Liver (tissue), 9 donors: ENCODE results near the gene USP53. TPM values are rescaled to one million over a fixed set of nuclear protein-coding genes. Genes with fewer than 3 reads are reported as not detected.

Experiments used
- DNase-seq: peaks from one replicate; pipeline ENCODE4 v3.0.0-alpha.2; 2017; ENCODE audit warnings: low spot score
- H3K27ac ChIP-seq, 2 donors: one replicate each; pipeline ENCODE4 v1.7.0; 2013; ENCODE audit warnings: inconsistent platforms in 2 of 2, low read length in 2 of 2, control low read depth in 1 of 2, low read depth in 1 of 2, mild to moderate bottlenecking in 1 of 2
- H3K27me3 ChIP-seq, 4 donors: one replicate each; pipeline versions ENCODE4 v1.6.1 to v1.7.0; 2013; ENCODE audit warnings: low read length in 3 of 4, inconsistent platforms in 1 of 4, mild to moderate bottlenecking in 1 of 4, moderate library complexity in 1 of 4; ENCODE audit not compliant: control insufficient read depth in 4 of 4, insufficient read depth in 4 of 4
- H3K36me3 ChIP-seq, 4 donors: one replicate each; pipeline versions ENCODE4 v1.6.1 to v1.7.0; 2013; ENCODE audit warnings: low read length in 3 of 4, mild to moderate bottlenecking in 3 of 4, low read depth in 1 of 4, moderate library complexity in 1 of 4; ENCODE audit not compliant: control insufficient read depth in 4 of 4, insufficient read depth in 3 of 4
- H3K4me1 ChIP-seq, 4 donors: one replicate each; pipeline versions ENCODE4 v1.6.1 to v1.7.0; 2013; ENCODE audit warnings: low read length in 3 of 4, mild to moderate bottlenecking in 3 of 4, moderate library complexity in 1 of 4; ENCODE audit not compliant: control insufficient read depth in 4 of 4, insufficient read depth in 4 of 4
- H3K4me3 ChIP-seq, 3 donors: one replicate each; pipeline versions ENCODE4 v1.6.1 to v1.7.0; 2013; ENCODE audit warnings: low read length in 3 of 3, control low read depth in 1 of 3, low read depth in 1 of 3, mild to moderate bottlenecking in 1 of 3
- H3K9ac ChIP-seq, 2 donors: one replicate each; pipeline ENCODE4 v1.7.0; 2013; ENCODE audit warnings: low read length in 2 of 2, mild to moderate bottlenecking in 2 of 2, moderate library complexity in 2 of 2, control low read depth in 1 of 2, low read depth in 1 of 2
- H3K9me3 ChIP-seq, 4 donors: one replicate each; pipeline versions ENCODE4 v1.6.1 to v1.7.0; 2013; ENCODE audit warnings: low read length in 3 of 4; ENCODE audit not compliant: control insufficient read depth in 4 of 4
- FOXA1 ChIP-seq: IDR thresholded peaks from 2 replicates; pipeline ENCODE4 v1.6.1; 2016; ENCODE audit warnings: antibody characterized with exemption
- FOXA2 ChIP-seq: IDR thresholded peaks from 2 replicates; pipeline ENCODE4 v1.6.1; 2016; ENCODE audit warnings: antibody characterized with exemption
- GABPA ChIP-seq, 2 donors: IDR thresholded peaks in 1 of 2; conservative IDR thresholded peaks in 1 of 2; 2 replicates each; pipeline ENCODE4 v1.6.1; 2016; ENCODE audit warnings: antibody characterized with exemption in 2 of 2, mild to moderate bottlenecking in 1 of 2, moderate library complexity in 1 of 2
- HNF4A ChIP-seq, 2 donors: conservative IDR thresholded peaks; 2 replicates each; pipeline ENCODE4 v1.6.1; 2016; ENCODE audit warnings: antibody characterized with exemption in 2 of 2, mild to moderate bottlenecking in 2 of 2
- HNF4G ChIP-seq: IDR thresholded peaks from 2 replicates; pipeline ENCODE4 v1.6.1; 2016; ENCODE audit warnings: antibody characterized with exemption
- NR2F2 ChIP-seq: IDR thresholded peaks from 2 replicates; pipeline ENCODE4 v1.6.1; 2016; ENCODE audit warnings: antibody characterized with exemption
- RAD21 ChIP-seq, 2 donors: IDR thresholded peaks; 2 replicates each; pipeline ENCODE4 v1.6.1; 2016; ENCODE audit warnings: antibody characterized with exemption in 2 of 2, mild to moderate bottlenecking in 2 of 2
- RXRA ChIP-seq, 2 donors: IDR thresholded peaks; 2 replicates each; pipeline ENCODE4 v1.6.1; 2017 to 2018; ENCODE audit warnings: antibody characterized with exemption in 2 of 2, mild to moderate bottlenecking in 1 of 2
- SP1 ChIP-seq: IDR thresholded peaks from 2 replicates; pipeline ENCODE4 v1.6.1; 2018; ENCODE audit warnings: antibody characterized with exemption, mild to moderate bottlenecking
- TAF1 ChIP-seq: conservative IDR thresholded peaks from 2 replicates; pipeline ENCODE4 v1.6.1; 2016; ENCODE audit warnings: antibody characterized with exemption, mild to moderate bottlenecking
- YY1 ChIP-seq: IDR thresholded peaks from 2 replicates; pipeline ENCODE4 v1.6.1; 2016; ENCODE audit warnings: antibody characterized with exemption, mild to moderate bottlenecking
- WGBS: extraction: QIAGEN DNeasy Blood & Tissue Kit; methylation state at CpG from one replicate; pipeline ENCODE4 v1.1.7; 2013; 5-methylcytosine and 5-hydroxymethylcytosine counted together
- polyA plus RNA-seq, 2 donors: library from polyadenylated mRNA; stranded (reverse) in 1 of 2; unstranded in 1 of 2; fragments of 200-250 nt in 1 of 2; fragments of >200 nt in 1 of 2; fragmentation: Nextera tagmentation in 1 of 2; extraction: Ambion mirVana in 1 of 2; gene quantifications; one replicate each; pipeline versions ENCODE4 v1.2.1 to v1.2.3, GENCODE V29; 2013 to 2015
- total RNA-seq, 2 donors: library from RNA; depleted of rRNA; stranded (reverse); fragments of >200 nt; gene quantifications; one replicate each; pipeline ENCODE4 v1.2.3, GENCODE V29; 2014
- TF ChIP-seq, protein P1 (sequence below): IDR thresholded peaks from 2 replicates; pipeline ENCODE4 v1.6.1; 2016; ENCODE audit warnings: antibody characterized with exemption, mild to moderate bottlenecking
- TF ChIP-seq, protein P2 (sequence below): fragments of 150-350 bp; IDR thresholded peaks from 2 replicates; pipeline ENCODE4 v1.5.1; 2017; ENCODE audit warnings: improper control_type of control experiment, low read depth, low read length; ENCODE audit not compliant: missing input control
- TF ChIP-seq, protein P3 (sequence below): IDR thresholded peaks from 2 replicates; pipeline ENCODE4 v1.6.1; 2016; ENCODE audit warnings: antibody characterized with exemption
- TF ChIP-seq, protein P4 (sequence below): IDR thresholded peaks from 2 replicates; pipeline ENCODE4 v1.6.1; 2016; ENCODE audit warnings: antibody characterized with exemption
- TF ChIP-seq, protein P5 (sequence below): IDR thresholded peaks from 2 replicates; pipeline ENCODE4 v1.6.1; 2016; ENCODE audit warnings: antibody characterized with exemption
- donor health status: healthy.
- donor health status: healthy.
- donor health status: healthy.
- donor health status: healthy.
- donor health status: healthy.

Gene USP53
- total and polyA plus RNA-seq, 4 donors, result 4.7 to 20.7 (median 5.9) TPM

DNA sequence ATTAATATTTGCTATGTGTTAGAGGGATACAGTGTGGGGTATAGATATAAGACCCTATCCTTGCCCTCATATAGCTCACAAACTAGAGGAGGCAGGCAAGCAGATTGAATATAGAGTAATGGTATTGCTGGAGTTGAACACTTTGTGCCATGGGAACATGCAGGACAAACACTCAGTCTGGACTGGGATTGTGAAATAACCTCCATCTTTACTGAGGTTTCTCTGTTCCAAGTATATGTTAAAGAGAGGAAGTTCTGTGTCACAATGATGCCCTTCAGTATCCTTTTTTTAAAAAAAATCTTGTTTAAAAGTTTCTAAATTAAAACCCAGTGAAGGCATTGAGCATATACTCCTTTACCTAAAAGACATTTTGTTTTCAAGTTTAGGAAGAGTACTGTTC lies 100.7 kb downstream of the USP53 start (continued):
- TF ChIP-seq, protein P1, sequence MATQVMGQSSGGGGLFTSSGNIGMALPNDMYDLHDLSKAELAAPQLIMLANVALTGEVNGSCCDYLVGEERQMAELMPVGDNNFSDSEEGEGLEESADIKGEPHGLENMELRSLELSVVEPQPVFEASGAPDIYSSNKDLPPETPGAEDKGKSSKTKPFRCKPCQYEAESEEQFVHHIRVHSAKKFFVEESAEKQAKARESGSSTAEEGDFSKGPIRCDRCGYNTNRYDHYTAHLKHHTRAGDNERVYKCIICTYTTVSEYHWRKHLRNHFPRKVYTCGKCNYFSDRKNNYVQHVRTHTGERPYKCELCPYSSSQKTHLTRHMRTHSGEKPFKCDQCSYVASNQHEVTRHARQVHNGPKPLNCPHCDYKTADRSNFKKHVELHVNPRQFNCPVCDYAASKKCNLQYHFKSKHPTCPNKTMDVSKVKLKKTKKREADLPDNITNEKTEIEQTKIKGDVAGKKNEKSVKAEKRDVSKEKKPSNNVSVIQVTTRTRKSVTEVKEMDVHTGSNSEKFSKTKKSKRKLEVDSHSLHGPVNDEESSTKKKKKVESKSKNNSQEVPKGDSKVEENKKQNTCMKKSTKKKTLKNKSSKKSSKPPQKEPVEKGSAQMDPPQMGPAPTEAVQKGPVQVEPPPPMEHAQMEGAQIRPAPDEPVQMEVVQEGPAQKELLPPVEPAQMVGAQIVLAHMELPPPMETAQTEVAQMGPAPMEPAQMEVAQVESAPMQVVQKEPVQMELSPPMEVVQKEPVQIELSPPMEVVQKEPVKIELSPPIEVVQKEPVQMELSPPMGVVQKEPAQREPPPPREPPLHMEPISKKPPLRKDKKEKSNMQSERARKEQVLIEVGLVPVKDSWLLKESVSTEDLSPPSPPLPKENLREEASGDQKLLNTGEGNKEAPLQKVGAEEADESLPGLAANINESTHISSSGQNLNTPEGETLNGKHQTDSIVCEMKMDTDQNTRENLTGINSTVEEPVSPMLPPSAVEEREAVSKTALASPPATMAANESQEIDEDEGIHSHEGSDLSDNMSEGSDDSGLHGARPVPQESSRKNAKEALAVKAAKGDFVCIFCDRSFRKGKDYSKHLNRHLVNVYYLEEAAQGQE, result no peak

DNA sequence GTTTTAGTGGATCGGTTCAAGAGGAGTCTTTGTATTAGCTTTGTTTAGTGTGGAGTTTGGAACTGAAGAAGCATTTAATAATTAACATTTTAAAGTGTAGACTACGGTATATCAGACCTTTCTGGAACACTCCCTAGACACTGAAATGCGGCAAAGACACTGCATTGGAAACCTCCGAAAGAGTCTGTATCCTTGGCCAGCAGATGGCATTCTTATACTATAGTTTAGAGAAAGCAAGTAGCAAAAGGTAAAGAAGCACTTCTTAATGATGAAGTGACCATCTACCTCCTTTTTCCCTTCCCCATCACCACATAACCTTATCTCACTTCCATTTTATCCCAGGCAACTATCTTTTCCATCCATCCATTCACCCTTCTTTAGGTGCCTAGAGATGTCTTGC lies 101.8 kb downstream of the USP53 start:
- Histone ChIP-seq H3K9me3 (no peaks in the 10 kb centered on the region), H3K27me3 (no peaks in the 10 kb centered on the region), H3K9ac (peak overlapping the region in 1 of 2 donors; percentile 9), H3K27ac (no peak overlapping the region), H3K4me3 (no peak overlapping the region), H3K36me3 (no peaks in the 10 kb centered on the region), H3K4me1 (no peaks in the 10 kb centered on the region)
- DNase-seq, result no peak
- TF ChIP-seq RAD21 (IDR thresholded peaks at IDR 0.05) (peak; percentile 79 to 83), TAF1 (no peak)
- TF ChIP-seq, protein P2, sequence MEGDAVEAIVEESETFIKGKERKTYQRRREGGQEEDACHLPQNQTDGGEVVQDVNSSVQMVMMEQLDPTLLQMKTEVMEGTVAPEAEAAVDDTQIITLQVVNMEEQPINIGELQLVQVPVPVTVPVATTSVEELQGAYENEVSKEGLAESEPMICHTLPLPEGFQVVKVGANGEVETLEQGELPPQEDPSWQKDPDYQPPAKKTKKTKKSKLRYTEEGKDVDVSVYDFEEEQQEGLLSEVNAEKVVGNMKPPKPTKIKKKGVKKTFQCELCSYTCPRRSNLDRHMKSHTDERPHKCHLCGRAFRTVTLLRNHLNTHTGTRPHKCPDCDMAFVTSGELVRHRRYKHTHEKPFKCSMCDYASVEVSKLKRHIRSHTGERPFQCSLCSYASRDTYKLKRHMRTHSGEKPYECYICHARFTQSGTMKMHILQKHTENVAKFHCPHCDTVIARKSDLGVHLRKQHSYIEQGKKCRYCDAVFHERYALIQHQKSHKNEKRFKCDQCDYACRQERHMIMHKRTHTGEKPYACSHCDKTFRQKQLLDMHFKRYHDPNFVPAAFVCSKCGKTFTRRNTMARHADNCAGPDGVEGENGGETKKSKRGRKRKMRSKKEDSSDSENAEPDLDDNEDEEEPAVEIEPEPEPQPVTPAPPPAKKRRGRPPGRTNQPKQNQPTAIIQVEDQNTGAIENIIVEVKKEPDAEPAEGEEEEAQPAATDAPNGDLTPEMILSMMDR, result peak; percentile 51
- 20% methylated on average over 4 of the region's 4 CpGs for WGBS

DNA sequence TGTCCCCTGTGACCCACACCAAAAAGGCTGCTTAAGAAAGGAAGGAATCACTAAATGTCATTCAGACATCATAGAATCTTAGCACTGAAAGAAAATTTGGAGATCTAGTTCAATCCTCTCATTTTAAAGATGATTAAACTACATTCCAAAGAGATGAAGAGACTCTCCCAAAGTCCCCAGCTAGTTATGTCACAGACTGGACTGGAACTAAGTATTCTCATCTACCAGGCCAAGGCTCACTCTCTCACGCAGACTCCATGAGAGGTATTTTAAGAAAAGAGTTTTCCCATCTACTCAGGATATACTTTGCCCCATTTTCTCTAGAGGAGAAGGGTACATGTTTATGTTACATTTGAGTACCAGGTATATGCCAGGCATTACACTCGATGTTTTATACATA lies 102.5 kb downstream of the USP53 start:
- Histone ChIP-seq H3K4me1 (no peaks in the 10 kb centered on the region), H3K27ac (no peak overlapping the region), H3K9ac (no peak overlapping the region), H3K4me3 (no peak overlapping the region), H3K9me3 (no peaks in the 10 kb centered on the region), H3K27me3 (no peaks in the 10 kb centered on the region), H3K36me3 (no peaks in the 10 kb centered on the region)
- WGBS, result 85% methylated on average over 2 of the region's 2 CpGs
- TF ChIP-seq TAF1, result no peak
- TF ChIP-seq, protein P3, sequence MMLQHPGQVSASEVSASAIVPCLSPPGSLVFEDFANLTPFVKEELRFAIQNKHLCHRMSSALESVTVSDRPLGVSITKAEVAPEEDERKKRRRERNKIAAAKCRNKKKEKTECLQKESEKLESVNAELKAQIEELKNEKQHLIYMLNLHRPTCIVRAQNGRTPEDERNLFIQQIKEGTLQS, result no peak
- no peak for TF ChIP-seq HNF4G
- TF ChIP-seq FOXA1, result no peak
- DNase-seq, result no peak

DNA sequence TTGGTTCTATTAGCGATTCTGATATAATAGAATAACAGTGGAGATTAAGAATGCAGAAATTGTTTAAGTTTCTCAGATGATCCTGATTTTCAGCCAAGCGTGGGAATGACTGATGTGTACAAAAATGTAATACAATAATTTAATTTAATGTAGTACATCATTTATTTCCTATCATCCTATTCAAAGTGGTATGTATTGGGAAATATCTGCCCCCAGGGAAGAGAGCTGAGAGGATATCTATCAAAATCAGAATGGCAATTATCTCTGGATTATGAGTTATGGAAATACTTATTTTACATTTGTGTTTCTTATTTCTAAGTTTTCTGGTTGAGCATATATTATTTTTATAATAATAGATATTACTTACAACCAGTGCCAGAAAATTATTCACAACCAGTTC lies 105.5 kb downstream of the USP53 start:
- H3K4me1 ChIP-seq, result no peaks in the 10 kb centered on the region
- TF ChIP-seq NR2F2 (no peak), HNF4A (conservative IDR thresholded peaks at IDR 0.05) (no peak), RAD21 (IDR thresholded peaks at IDR 0.05) (no peak), HNF4G (no peak), TAF1 (no peak), RXRA (IDR thresholded peaks at IDR 0.05) (no peak), GABPA (IDR thresholded peaks at IDR 0.05 in 1 of 2, conservative IDR thresholded peaks at IDR 0.05 in 1 of 2) (no peak), YY1 (no peak), FOXA2 (no peak), SP1 (no peak), FOXA1 (no peak)
- TF ChIP-seq, protein P3, result no peak
- TF ChIP-seq, protein P2, result no peak
- TF ChIP-seq, protein P4, sequence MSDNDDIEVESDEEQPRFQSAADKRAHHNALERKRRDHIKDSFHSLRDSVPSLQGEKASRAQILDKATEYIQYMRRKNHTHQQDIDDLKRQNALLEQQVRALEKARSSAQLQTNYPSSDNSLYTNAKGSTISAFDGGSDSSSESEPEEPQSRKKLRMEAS, result no peak
- TF ChIP-seq, protein P5, sequence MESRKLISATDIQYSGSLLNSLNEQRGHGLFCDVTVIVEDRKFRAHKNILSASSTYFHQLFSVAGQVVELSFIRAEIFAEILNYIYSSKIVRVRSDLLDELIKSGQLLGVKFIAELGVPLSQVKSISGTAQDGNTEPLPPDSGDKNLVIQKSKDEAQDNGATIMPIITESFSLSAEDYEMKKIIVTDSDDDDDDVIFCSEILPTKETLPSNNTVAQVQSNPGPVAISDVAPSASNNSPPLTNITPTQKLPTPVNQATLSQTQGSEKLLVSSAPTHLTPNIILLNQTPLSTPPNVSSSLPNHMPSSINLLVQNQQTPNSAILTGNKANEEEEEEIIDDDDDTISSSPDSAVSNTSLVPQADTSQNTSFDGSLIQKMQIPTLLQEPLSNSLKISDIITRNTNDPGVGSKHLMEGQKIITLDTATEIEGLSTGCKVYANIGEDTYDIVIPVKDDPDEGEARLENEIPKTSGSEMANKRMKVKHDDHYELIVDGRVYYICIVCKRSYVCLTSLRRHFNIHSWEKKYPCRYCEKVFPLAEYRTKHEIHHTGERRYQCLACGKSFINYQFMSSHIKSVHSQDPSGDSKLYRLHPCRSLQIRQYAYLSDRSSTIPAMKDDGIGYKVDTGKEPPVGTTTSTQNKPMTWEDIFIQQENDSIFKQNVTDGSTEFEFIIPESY, result no peak

More for the DNA sequence above, 105.5 kb downstream of the USP53 start:
- H3K27me3 ChIP-seq, result no peaks in the 10 kb centered on the region
- no peak for DNase-seq
- no peak overlapping the region for H3K27ac ChIP-seq
- 78% methylated on average over 2 of the region's 2 CpGs for WGBS
- H3K9me3 ChIP-seq, result no peaks in the 10 kb centered on the region
- no peak overlapping the region for H3K9ac ChIP-seq
- no peaks in the 10 kb centered on the region for H3K36me3 ChIP-seq
- H3K4me3 ChIP-seq, result no peak overlapping the region
